Stomach (tissue), 9 donors: Measurements from ENCODE around the gene PYY. TPM values are rescaled to one million over a fixed set of nuclear protein-coding genes. Genes with fewer than 3 reads are reported as not detected.

Experiments
- DNase-seq, 2 donors: peaks; one replicate each; pipeline versions ENCODE4 v3.0.0 to v3.0.0-alpha.2; 2013 to 2019
- H3K27ac ChIP-seq, 5 donors: fragments of 200-600 bp in 4 of 5; sonication (generic) in 4 of 5; one replicate each; pipeline ENCODE4 v1.5.1; 2013 to 2019; ENCODE audit warnings: mild to moderate bottlenecking in 1 of 5, moderate library complexity in 1 of 5
- H3K27me3 ChIP-seq, 3 donors: fragments of 200-600 bp; sonication (generic); one replicate each; pipeline ENCODE4 v1.5.1; 2017 to 2019; ENCODE audit warnings: mixed run types in 1 of 3
- H3K36me3 ChIP-seq, 4 donors: fragments of 200-600 bp; sonication (generic); 1 replicate in 3 of 4; 2 replicates in 1 of 4; pipeline ENCODE4 v1.5.1; 2016 to 2019
- H3K4me1 ChIP-seq, 4 donors: fragments of 200-600 bp; sonication (generic); one replicate each; pipeline ENCODE4 v1.5.1; 2016 to 2019
- H3K4me3 ChIP-seq, 4 donors: fragments of 200-600 bp; sonication (generic) in 3 of 4; one replicate each; pipeline ENCODE4 v1.5.1; 2016 to 2019; ENCODE audit warnings: mild to moderate bottlenecking in 1 of 4
- H3K9me3 ChIP-seq, 4 donors: fragments of 200-600 bp; sonication (generic); one replicate each; pipeline ENCODE4 v1.5.1; 2016 to 2019
- CTCF ChIP-seq, 7 experiments: fragments of 450-650 bp in 4 of 7; fragments of 200-600 bp in 3 of 7; sonication (generic) in 3 of 7; IDR thresholded peaks; one replicate each; pipeline ENCODE4 v1.5.1; 2016 to 2019; ENCODE audit warnings: antibody characterized with exemption in 7 of 7, control low read depth in 2 of 7, mild to moderate bottlenecking in 1 of 7
- EP300 ChIP-seq: sonication (generic); formaldehyde crosslinking; IDR thresholded peaks from one replicate; pipeline ENCODE4 v1.6.1; 2017; ENCODE audit warnings: antibody characterized with exemption
- POLR2A ChIP-seq, 4 donors: fragments of 450-650 bp; IDR thresholded peaks; one replicate each; pipeline ENCODE4 v1.6.1; 2016; ENCODE audit warnings: antibody characterized with exemption in 4 of 4, control low read depth in 2 of 4, mild to moderate bottlenecking in 1 of 4, moderate library complexity in 1 of 4
- POLR2AphosphoS5 ChIP-seq, 3 donors: sonication (generic); formaldehyde crosslinking; IDR thresholded peaks; one replicate each; pipeline ENCODE4 v1.6.1; 2016; ENCODE audit warnings: antibody characterized with exemption in 3 of 3
- WGBS, 5 donors: extraction: QIAGEN DNeasy Blood & Tissue Kit in 3 of 5; methylation state at CpG; one replicate each; pipeline versions ENCODE4 v1.1.5 to v1.1.7; 2013 to 2018; 5-methylcytosine and 5-hydroxymethylcytosine counted together
- intact Hi-C: fragments of 100-400 bp; cut with DNase I; formaldehyde crosslinking; loops from one replicate; pipeline ENCODE4 v1.15.1; 2023; ENCODE audit warnings: low total_unique reads
- polyA plus RNA-seq, 3 donors: library from polyadenylated mRNA; stranded (reverse); fragments of 200-250 nt; gene quantifications; one replicate each; pipeline ENCODE4 v1.2.3, GENCODE V29; 2013
- total RNA-seq, 5 donors: library from RNA; depleted of rRNA; stranded (reverse); fragments of >200 nt; gene quantifications; one replicate each; pipeline versions ENCODE4 v1.1.0 to v1.2.3, GENCODE V29; 2014 to 2016
- donor health status: healthy with polysubstance abuse.
- donor health status: Bipolar disorder and iron deficiency.
- donor health status: healthy.

Gene PYY
- total and polyA plus RNA-seq, 8 donors: 0.35 to 71.3 TPM; not detected in 6

GRCh38 chr17:43935926-43936261 lies 17.8 kb downstream of the PYY start:
- peaks cover 0 to 68% (median 24%) of the 10 kb centered on the region in 3 donors for H3K27me3 ChIP-seq
- intact Hi-C loops: no loop called here
- H3K27ac ChIP-seq: no peak overlapping the region
- no peak for TF ChIP-seq EP300
- TF ChIP-seq POLR2A (IDR thresholded peaks at IDR 0.05): no peak
- TF ChIP-seq POLR2AphosphoS5 (IDR thresholded peaks at IDR 0.05): no peak
- no peak for TF ChIP-seq CTCF (IDR thresholded peaks at IDR 0.05)
- no peak for DNase-seq
- no peaks in the 10 kb centered on the region for H3K9me3 ChIP-seq
- no peaks in the 10 kb centered on the region for H3K36me3 ChIP-seq
- peaks cover 8 to 12% (median 11%) of the 10 kb centered on the region in 4 donors for H3K4me1 ChIP-seq
- H3K4me3 ChIP-seq: no peak overlapping the region
- WGBS, 5 donors: 78 to 87% (median 85%) methylated on average over 6 of the region's 6 CpGs

- 83 to 90% (median 87%) methylated on average over 5 of the region's 5 CpGs for WGBS, 5 donors
- DNase-seq: no peak
- Histone ChIP-seq H3K9me3 (no peaks in the 10 kb centered on the region), H3K36me3 (no peaks in the 10 kb centered on the region), H3K4me1 (peaks cover 8 to 12% (median 11%) of the 10 kb centered on the region in 4 donors), H3K4me3 (no peak overlapping the region), H3K27me3 (peaks cover 0 to 68% (median 24%) of the 10 kb centered on the region in 3 donors), H3K27ac (no peak overlapping the region)
- TF ChIP-seq POLR2A (IDR thresholded peaks at IDR 0.05) (no peak), POLR2AphosphoS5 (IDR thresholded peaks at IDR 0.05) (no peak), CTCF (IDR thresholded peaks at IDR 0.05) (no peak), EP300 (no peak)
- intact Hi-C loops: no loop called here
Measured at GRCh38 chr17:43935204-43935925, 18.4 kb downstream of the PYY start.

GRCh38 chr17:43932923-43933322 lies 20.8 kb downstream of the PYY start:
- no peaks in the 10 kb centered on the region for H3K36me3 ChIP-seq
- 82 to 97% (median 97%) methylated on average over 4 of the region's 4 CpGs for WGBS, 5 donors
- no peak for TF ChIP-seq POLR2A (IDR thresholded peaks at IDR 0.05)
- TF ChIP-seq CTCF (IDR thresholded peaks at IDR 0.05): no peak
- TF ChIP-seq EP300: no peak
- TF ChIP-seq POLR2AphosphoS5 (IDR thresholded peaks at IDR 0.05): no peak
- no peak for DNase-seq
- no peaks in the 10 kb centered on the region for H3K9me3 ChIP-seq
- no peak overlapping the region for H3K4me3 ChIP-seq
- peaks cover 0 to 61% (median 9%) of the 10 kb centered on the region in 3 donors for H3K27me3 ChIP-seq
- intact Hi-C loops: no loop called here
- H3K4me1 ChIP-seq: peaks cover 3 to 4% (median 4%) of the 10 kb centered on the region in 4 donors
- H3K27ac ChIP-seq: no peak overlapping the region

GRCh38 chr17:43932357-43932756 lies 21.4 kb downstream of the PYY start:
- Histone ChIP-seq H3K27ac (no peak overlapping the region), H3K36me3 (no peaks in the 10 kb centered on the region), H3K27me3 (peaks cover under 1 to 61% (median 11%) of the 10 kb centered on the region in 3 donors), H3K9me3 (no peaks in the 10 kb centered on the region), H3K4me1 (peaks cover 0 to 3% (median 2%) of the 10 kb centered on the region in 4 donors), H3K4me3 (no peak overlapping the region)
- DNase-seq: no peak
- intact Hi-C loops: no loop called here
- 91 to 99% (median 96%) methylated on average over 6 to 10 of the region's 10 CpGs for WGBS, 5 donors
- TF ChIP-seq POLR2AphosphoS5 (IDR thresholded peaks at IDR 0.05): no peak

GRCh38 chr17:43931062-43931571 lies 22.6 kb downstream of the PYY start:
- peaks cover 5 to 12% (median 9%) of the 10 kb centered on the region in 4 donors for H3K4me1 ChIP-seq
- intact Hi-C loops: no loop called here
- H3K4me3 ChIP-seq: no peak overlapping the region
- H3K27me3 ChIP-seq: peaks cover 4 to 64% (median 20%) of the 10 kb centered on the region in 3 donors
- DNase-seq: peak in 1 of 2 donors; percentile 58
- H3K27ac ChIP-seq: no peak overlapping the region
- H3K9me3 ChIP-seq: no peaks in the 10 kb centered on the region
- no peaks in the 10 kb centered on the region for H3K36me3 ChIP-seq
- TF ChIP-seq POLR2A (IDR thresholded peaks at IDR 0.05) (no peak), CTCF (IDR thresholded peaks at IDR 0.05) (no peak), POLR2AphosphoS5 (IDR thresholded peaks at IDR 0.05) (no peak), EP300 (no peak)
- WGBS, 5 donors: 26 to 66% (median 33%) methylated on average over 4 to 5 of the region's 5 CpGs
